Measurements from ENCODE around the gene PDE2A. TPM values are rescaled to one million over a fixed set of nuclear protein-coding genes. Genes with fewer than 3 reads are reported as not detected.

Gene PDE2A
- total and polyA plus RNA-seq, 3 donors from 2014 or later = 14.1 to 20.6 (median 15.2) TPM

DNA sequence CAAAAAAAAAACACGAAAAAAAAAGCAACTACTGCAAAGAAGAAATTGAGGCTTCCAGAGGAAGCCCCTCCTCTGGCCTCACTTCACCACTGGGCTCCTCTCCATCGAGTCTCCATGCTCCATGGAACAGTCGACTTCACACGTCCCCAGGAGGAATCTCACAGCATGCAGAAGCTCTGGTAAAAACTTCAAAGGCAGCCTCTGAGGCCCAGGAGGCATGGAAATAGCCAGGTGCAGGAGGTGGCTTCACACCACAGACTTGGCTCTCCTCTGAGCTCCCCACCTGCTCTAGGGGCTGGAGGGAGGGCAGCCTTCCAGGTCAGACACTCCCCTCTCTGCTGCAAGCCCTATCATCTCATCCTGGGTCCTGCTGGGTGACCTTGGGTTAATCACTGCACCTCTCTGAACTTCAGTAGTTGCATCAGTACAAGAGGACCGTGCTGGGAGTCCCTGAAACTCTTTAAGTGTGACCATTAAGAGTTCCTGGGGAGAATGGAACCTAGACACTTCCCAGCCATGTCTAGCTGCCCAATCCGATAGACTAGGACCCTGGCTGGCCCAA, 8.2 kb downstream of the PDE2A start:
- Histone ChIP-seq H3K4me3 (no peak overlapping the region), H3K36me3 (ENCODE audit: low read depth, missing control alignments) (no peaks in the 10 kb centered on the region), H3K9me3 (no peaks in the 10 kb centered on the region), H3K27ac (no peak overlapping the region), H3K4me1 (no peaks in the 10 kb centered on the region), H3K27me3 (no peaks in the 10 kb centered on the region)
- WGBS, 2 donors = 50 to 55% methylated on average over 5 to 6 of the region's 6 CpGs
- intact Hi-C loops (cut with DNase I; ENCODE audit: low total_unique reads) = no loop called here
- no peak for TF ChIP-seq POLR2A (IDR thresholded peaks at IDR 0.05)
- DNase-seq = no peak

DNA sequence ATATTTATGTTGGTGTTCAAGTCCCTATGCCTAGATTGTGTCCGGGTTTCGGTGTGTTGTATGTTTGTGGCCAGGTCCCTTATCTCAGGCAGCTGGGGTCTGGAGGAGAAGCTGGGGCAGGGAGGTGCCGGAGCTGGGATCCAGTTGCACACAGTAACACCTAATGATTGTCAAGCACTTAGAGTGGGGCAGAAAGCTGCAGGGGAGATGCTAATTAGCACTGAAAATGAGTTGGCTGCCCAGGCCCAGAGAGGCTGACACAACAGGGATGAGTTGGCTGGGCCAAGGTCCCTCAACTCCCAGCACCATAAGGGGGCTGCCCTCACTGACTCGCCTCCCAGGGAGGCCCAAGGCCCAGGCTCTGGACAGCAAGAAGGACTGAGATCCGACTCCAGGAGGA, 12.2 kb downstream of the PDE2A start:
- WGBS, 2 donors = 81 to 84% methylated on average over 5 of the region's 5 CpGs
- no peaks in the 10 kb centered on the region for H3K27me3 ChIP-seq
- H3K9me3 ChIP-seq = no peaks in the 10 kb centered on the region
- H3K27ac ChIP-seq = no peak overlapping the region
- H3K4me1 ChIP-seq = no peaks in the 10 kb centered on the region
- no peak for TF ChIP-seq POLR2A (IDR thresholded peaks at IDR 0.05)
- TF ChIP-seq, protein P1, sequence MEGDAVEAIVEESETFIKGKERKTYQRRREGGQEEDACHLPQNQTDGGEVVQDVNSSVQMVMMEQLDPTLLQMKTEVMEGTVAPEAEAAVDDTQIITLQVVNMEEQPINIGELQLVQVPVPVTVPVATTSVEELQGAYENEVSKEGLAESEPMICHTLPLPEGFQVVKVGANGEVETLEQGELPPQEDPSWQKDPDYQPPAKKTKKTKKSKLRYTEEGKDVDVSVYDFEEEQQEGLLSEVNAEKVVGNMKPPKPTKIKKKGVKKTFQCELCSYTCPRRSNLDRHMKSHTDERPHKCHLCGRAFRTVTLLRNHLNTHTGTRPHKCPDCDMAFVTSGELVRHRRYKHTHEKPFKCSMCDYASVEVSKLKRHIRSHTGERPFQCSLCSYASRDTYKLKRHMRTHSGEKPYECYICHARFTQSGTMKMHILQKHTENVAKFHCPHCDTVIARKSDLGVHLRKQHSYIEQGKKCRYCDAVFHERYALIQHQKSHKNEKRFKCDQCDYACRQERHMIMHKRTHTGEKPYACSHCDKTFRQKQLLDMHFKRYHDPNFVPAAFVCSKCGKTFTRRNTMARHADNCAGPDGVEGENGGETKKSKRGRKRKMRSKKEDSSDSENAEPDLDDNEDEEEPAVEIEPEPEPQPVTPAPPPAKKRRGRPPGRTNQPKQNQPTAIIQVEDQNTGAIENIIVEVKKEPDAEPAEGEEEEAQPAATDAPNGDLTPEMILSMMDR (IDR thresholded peaks at IDR 0.05) = no peak
- no peaks in the 10 kb centered on the region for H3K36me3 ChIP-seq (ENCODE audit: low read depth, missing control alignments)
- intact Hi-C loops (cut with DNase I; ENCODE audit: low total_unique reads) = no loop called here
- no peak for DNase-seq
- H3K4me3 ChIP-seq = no peak overlapping the region

DNA sequence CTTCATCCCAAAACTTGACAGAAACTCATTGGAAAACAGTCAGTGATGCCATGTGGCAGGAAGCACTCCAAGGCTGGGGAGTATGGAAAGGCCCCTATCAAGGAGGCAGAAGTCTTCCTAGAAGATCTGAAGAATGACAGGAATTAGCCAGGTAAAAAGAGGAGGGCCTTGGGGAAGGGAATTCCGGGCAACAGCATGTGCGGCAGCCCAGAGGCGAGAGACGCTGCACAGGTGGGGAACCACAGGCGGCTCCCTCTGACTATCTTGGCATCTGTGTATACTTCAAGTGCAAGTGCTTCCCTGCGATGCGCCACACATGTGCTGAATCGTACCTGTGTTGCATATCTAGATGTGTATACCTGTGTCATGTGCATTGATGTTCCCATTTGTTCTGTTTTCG, 12.7 kb downstream of the PDE2A start:
- WGBS, 2 donors = 92 to 94% methylated on average over 9 of the region's 9 CpGs
- intact Hi-C loops (cut with DNase I; ENCODE audit: low total_unique reads) = no loop called here
- H3K4me1 ChIP-seq = no peaks in the 10 kb centered on the region

DNA sequence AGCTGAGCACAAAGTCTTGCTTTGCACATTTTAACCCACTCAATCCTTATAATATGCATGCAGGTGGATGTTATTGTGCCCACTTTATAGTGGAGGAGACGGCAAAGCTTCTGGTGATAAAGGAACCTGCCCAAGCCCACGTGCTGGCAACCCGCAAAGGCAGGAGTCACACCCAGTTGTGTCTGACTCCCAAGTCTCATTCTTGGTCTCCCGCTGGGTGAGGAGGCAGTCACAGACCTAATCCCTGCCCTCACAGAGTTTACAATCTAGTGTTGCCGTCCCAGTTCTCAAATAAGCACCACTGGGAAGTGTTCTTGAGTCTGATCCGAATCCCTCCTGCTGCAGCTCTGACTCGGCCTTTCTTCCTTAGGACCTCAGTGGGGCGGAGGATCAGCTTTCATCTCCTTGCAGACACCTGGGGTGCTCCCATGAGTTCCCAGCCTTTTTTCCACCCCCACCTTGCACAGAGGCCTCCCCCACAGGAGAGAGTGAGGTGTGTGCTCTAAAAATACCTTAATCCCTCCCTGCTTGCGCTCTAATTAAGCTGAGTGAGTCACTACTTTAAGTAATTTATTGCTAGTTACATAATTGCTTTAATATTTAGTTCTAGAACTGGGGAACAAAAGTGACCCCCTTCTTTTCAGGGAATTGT, 15.1 kb downstream of the PDE2A start:
- Histone ChIP-seq H3K9me3 (no peaks in the 10 kb centered on the region), H3K4me3 (no peak overlapping the region), H3K27ac (no peak overlapping the region), H3K36me3 (ENCODE audit: low read depth, missing control alignments) (no peaks in the 10 kb centered on the region), H3K27me3 (no peaks in the 10 kb centered on the region), H3K4me1 (no peaks in the 10 kb centered on the region)
- WGBS, 2 donors = 80 to 87% methylated on average over 4 to 9 of the region's 9 CpGs
- TF ChIP-seq, protein P1 (IDR thresholded peaks at IDR 0.05) = no peak
- no peak for TF ChIP-seq POLR2A (IDR thresholded peaks at IDR 0.05)
- no peak for DNase-seq
- intact Hi-C loops (cut with DNase I; ENCODE audit: low total_unique reads) = loop anchor here (10.0 kb wide), 1 partner anchor 194 kb away; no protein-coding TSS in a partner anchor

More for the DNA sequence above, 12.7 kb downstream of the PDE2A start:
- Histone ChIP-seq H3K9me3 (no peaks in the 10 kb centered on the region), H3K4me3 (no peak overlapping the region), H3K27me3 (no peaks in the 10 kb centered on the region), H3K27ac (no peak overlapping the region), H3K36me3 (ENCODE audit: low read depth, missing control alignments) (no peaks in the 10 kb centered on the region)
- DNase-seq = no peak
- TF ChIP-seq POLR2A (IDR thresholded peaks at IDR 0.05) = no peak
- TF ChIP-seq, protein P1 (IDR thresholded peaks at IDR 0.05) = no peak

DNA sequence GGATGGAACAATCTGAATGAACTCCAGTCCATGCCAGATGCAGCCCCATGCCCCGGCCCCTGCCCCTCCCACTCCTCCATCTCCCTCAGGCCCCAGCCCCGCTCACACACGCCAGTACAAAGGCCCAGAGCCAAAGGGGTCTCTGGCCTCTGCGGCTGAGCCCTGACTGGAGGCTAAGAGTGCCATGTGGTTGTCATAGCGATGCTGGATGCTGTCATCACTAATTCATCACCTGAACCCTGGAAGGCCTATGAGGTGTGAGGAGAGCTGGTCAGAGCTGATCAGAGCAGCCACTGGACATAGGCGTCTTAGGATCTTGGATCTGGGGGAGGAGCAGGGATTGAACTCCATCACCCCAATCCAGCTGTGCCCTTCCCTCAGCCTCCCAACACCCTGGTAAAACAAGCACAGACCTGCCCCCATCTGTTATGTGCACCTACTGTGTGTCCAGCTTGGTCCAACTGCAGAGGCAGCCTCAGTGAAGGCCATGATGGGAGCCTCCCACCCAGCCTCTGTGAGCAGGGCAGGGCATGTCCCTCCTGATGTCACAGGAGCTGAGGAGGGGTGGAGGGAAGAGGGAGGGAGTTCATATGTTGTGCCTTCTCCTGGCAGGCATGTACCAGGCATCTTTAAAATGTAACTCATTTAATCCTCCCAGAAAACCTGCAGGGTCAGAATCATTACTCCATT, 16.7 kb downstream of the PDE2A start:
- Histone ChIP-seq H3K36me3 (ENCODE audit: low read depth, missing control alignments) (no peaks in the 10 kb centered on the region), H3K9me3 (no peaks in the 10 kb centered on the region), H3K4me3 (no peak overlapping the region), H3K27me3 (no peaks in the 10 kb centered on the region), H3K27ac (no peak overlapping the region), H3K4me1 (no peaks in the 10 kb centered on the region)
- intact Hi-C loops (cut with DNase I; ENCODE audit: low total_unique reads) = loop anchor here (10.0 kb wide), 1 partner anchor 193 kb away; no protein-coding TSS in a partner anchor
- DNase-seq = no peak
- TF ChIP-seq, protein P1 (IDR thresholded peaks at IDR 0.05) = no peak
- no peak for TF ChIP-seq POLR2A (IDR thresholded peaks at IDR 0.05)
- 76 to 87% methylated on average over 6 of the region's 6 CpGs for WGBS, 2 donors
